UCSD-AML1 (cell line): ENCODE measurements around the gene LLGL2.
"Not testable (repeated sequence)": the region's sequence is repeated elsewhere in the genome, so short reads cannot be mapped to it uniquely, and the experiment has no call there.

Experiments used
- DNase-seq: peaks from one replicate; lab custom pipeline; 2025; ENCODE audit not compliant: unreplicated experiment; lab: John Stamatoyannopoulos, UW

Gene LLGL2

GRCh38 chr17:75507733-75508719 is 17.5 kb upstream of the LLGL2 start:
- DNase-seq, result no peak

- DNase-seq, result no peak
These were observed 16.6 kb upstream of the LLGL2 start for GRCh38 chr17:75508931-75509361.

- DNase-seq, result no peak
These were observed 15.8 kb upstream of the LLGL2 start for GRCh38 chr17:75509528-75510258.

- no peak for DNase-seq
These were observed 14.3 kb upstream of the LLGL2 start for GRCh38 chr17:75511270-75511609.

- no peak for DNase-seq
These were observed 13.6 kb upstream of the LLGL2 start for GRCh38 chr17:75511610-75512575.

GRCh38 chr17:75512926-75513640 is 12.4 kb upstream of the LLGL2 start:
- DNase-seq, result no peak

GRCh38 chr17:75513641-75514000 is 11.9 kb upstream of the LLGL2 start:
- DNase-seq, result no peak

- no peak for DNase-seq
These were observed 11.1 kb upstream of the LLGL2 start for GRCh38 chr17:75514299-75514918.

- DNase-seq, result no peak
These were observed 10.5 kb upstream of the LLGL2 start for GRCh38 chr17:75514919-75515495.

GRCh38 chr17:75515496-75516254 is 9.8 kb upstream of the LLGL2 start, which contains the start of gene CASKIN2:
CASKIN2 (minus strand) TSS chr17:75515537; CDS start chr17:75513804, 1,733 bp downstream.
- DNase-seq, result peak; percentile 93

GRCh38 chr17:75516255-75516618 is 9.3 kb upstream of the LLGL2 start, which contains the start of gene TSEN54:
TSEN54 (plus strand) TSS chr17:75516528; CDS start chr17:75516561, 33 bp downstream.
- peak; percentile 94 for DNase-seq

- DNase-seq, result peak; percentile 64
These were observed 8.7 kb upstream of the LLGL2 start for GRCh38 chr17:75516619-75517296.

- no peak for DNase-seq
These were observed 8.1 kb upstream of the LLGL2 start for GRCh38 chr17:75517297-75517865.

GRCh38 chr17:75518201-75518600 is 7.3 kb upstream of the LLGL2 start:
- DNase-seq, result no peak

GRCh38 chr17:75518983-75519537 is 6.4 kb upstream of the LLGL2 start:
- DNase-seq, result no peak

- not testable (repeated sequence) for DNase-seq
These were observed 5.1 kb upstream of the LLGL2 start for GRCh38 chr17:75520413-75520812.

GRCh38 chr17:75521290-75521689 is 4.2 kb upstream of the LLGL2 start:
- DNase-seq, result no peak
